ENCODE measurements around the gene MAP4K4. TPM values are rescaled to one million over a fixed set of nuclear protein-coding genes. Genes with fewer than 3 reads are reported as not detected.
A peak's percentile ranks its signal among the peaks of the same experiment; 100 is the strongest.

MAP4K4 gene
- total RNA-seq, 1 experiment from 2014 or later, result 58.7 TPM

DNA sequence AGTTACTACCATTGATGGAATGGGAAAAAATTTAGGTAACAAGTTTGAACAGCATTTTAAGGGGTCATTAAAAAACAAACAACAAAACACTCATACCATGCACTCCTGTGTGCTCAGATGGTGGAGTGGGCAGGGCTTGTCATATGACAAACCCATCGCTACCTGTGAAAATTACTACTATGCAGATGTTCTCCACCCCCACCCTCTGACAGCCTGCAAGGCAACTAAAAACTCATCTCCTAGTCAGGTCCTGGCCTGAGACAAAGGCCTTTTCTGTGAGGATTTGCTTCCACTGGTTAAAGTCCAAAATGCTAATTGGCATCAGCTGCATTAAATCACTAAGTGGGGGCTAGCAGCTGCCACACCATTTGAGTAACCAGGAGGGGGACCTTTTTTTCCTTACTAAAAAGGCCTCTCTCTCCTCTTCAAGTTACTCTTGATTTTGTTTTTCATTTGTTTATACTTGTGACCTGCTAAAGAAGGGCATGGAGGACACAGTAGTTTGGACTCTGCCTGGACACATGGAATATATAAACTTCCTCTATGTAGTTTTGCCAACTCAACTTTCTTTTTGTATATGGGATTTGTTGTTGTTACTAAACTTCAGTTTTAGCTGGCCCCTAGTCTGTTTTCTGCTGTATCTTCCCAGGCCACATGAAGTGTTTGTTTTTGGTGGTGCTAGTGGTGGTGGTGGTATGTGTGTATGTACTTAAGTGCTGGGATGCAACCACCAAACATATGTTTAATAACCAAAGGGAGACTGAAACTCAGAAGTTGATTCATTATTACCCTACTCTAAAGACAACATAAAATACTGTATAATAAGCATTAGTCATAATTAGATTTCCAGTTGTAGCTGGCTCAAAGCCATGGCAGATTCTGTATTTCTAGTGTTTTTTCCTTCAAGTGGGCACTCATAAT lies 121.3 kb downstream of the MAP4K4 start:
- no peaks in the 10 kb centered on the region for H3K27me3 ChIP-seq (ENCODE audit: control insufficient read depth, insufficient read depth, low read length)
- no peak overlapping the region for H3K4me3 ChIP-seq (ENCODE audit: insufficient read depth, low read depth, low read length)
- no peak for DNase-seq
- no peaks in the 10 kb centered on the region for H3K36me3 ChIP-seq (replicated peaks; ENCODE audit: control insufficient read depth, insufficient read depth, low read length)

DNA sequence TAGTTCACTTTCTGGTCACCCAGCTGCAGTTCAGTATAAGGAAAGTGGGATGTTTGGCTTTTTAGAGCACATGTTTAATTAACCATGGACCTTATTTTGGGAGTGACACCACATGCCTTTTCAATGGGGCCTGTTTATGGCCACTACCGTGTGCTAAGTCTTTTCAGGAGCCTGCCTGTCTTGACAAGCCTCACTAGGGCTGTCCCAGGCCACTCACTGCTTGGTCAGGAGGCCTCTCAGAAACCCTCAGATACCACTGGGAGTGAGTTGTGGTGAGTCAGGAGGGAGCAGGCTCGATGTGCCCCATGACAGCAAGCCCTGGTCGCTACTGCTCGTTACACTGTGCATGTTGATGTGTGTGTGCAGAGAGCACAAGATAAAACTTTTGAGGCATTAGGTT lies 123.0 kb downstream of the MAP4K4 start:
- no peaks in the 10 kb centered on the region for H3K27me3 ChIP-seq (ENCODE audit: control insufficient read depth, insufficient read depth, low read length)

DNA sequence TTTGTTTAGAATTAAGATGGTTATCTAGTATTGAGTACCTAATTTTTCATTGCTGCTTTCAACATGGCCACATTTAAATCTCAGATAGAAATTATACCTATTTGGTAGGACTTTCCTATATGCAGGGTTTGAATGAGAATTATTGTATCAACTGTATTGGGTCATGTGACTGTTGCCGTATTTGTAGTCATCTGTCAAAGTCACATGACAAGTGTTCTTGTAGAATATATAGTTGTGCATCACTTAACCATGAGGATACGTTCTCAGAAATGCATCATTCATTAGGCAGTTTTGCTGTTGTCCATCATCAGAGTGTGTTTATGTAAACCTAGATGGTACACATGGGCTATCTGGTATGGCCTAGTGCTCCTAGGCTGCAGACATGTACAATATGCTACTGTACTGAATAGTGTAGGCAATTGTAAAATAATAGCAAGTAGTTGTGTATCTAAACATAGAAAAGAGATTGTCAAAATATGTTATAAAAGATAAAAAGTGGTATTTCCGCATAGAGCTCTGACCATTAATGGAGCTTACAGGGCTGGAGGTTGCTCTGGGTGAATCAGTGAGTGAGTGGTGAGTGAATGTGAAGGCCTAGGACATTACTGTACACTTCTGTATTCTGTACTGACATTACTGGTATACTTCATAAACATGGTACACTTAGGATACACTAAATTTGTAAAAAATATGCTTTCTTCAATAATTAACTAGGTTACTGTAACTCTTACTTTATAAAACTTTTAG lies 123.7 kb downstream of the MAP4K4 start:
- Histone ChIP-seq H3K4me3 (ENCODE audit: insufficient read depth, low read depth, low read length) (no peak overlapping the region), H3K27me3 (ENCODE audit: control insufficient read depth, insufficient read depth, low read length) (no peaks in the 10 kb centered on the region), H3K36me3 (replicated peaks; ENCODE audit: control insufficient read depth, insufficient read depth, low read length) (peaks cover 2% of the 10 kb centered on the region; the same call in 1 of the 2 replicates)
- no peak for DNase-seq

More for the DNA sequence above, 123.0 kb downstream of the MAP4K4 start:
- no peak for DNase-seq
- Histone ChIP-seq H3K36me3 (replicated peaks; ENCODE audit: control insufficient read depth, insufficient read depth, low read length) (no peaks in the 10 kb centered on the region), H3K4me3 (ENCODE audit: insufficient read depth, low read depth, low read length) (no peak overlapping the region)

DNA sequence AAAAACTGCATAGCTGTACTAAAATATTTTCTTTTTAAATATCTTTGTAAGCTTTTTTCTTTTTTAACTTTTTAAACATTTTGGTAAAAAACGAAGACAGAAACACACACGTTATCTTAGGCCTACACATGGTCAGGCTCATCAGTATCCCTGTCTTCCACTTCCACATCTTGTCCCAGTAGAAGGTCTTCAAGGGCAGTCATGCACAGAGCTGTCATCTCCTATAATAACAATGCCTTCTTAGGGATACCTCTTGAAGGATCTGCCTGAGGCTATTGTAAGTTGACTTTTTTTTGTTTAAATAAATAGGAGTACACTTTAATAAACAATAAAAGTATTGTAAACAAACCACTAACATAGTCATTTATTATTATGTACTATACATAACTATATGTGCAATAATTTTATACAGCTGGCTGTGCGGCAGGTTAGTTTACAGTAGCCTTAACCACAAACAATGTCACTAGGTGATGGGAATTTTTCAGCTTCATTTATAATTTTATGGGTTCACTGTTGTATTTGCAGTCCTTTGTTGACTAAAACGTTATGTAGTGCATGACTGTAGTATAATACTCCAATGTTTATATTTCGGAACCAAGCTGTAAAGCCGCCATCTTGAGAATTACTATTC lies 124.4 kb downstream of the MAP4K4 start:
- H3K27me3 ChIP-seq (ENCODE audit: control insufficient read depth, insufficient read depth, low read length), result no peaks in the 10 kb centered on the region
- DNase-seq, result no peak
- no peak overlapping the region for H3K4me3 ChIP-seq (ENCODE audit: insufficient read depth, low read depth, low read length)
- H3K36me3 ChIP-seq (replicated peaks; ENCODE audit: control insufficient read depth, insufficient read depth, low read length), result peaks cover 3% of the 10 kb centered on the region; the same call in 1 of the 2 replicates

DNA sequence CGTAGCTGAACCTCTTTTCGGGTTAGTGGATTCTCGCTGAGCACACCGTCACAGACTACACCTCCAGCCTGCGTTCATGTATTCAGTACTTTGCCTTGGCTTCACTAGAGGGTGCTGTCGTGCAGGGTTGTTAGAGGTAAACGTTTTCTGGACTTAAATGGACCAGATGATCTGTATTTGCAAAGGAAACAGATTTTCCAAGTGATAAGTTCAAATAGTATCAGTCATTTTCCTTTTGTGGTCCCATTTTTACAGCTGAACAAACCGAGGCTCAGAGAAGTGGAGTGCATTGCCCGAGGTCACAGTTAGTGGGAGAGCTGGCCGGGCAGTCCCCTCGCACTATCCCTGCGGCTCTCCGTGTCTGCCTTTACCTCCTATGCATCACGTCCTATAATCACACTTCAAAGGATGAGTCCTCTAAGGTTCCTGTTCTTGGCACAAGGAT lies 125.9 kb downstream of the MAP4K4 start:
- Histone ChIP-seq H3K4me3 (ENCODE audit: insufficient read depth, low read depth, low read length) (no peak overlapping the region), H3K27me3 (ENCODE audit: control insufficient read depth, insufficient read depth, low read length) (no peaks in the 10 kb centered on the region), H3K36me3 (replicated peaks; ENCODE audit: control insufficient read depth, insufficient read depth, low read length) (peaks cover 5% of the 10 kb centered on the region; the same call in 1 of the 2 replicates)
- peak; percentile 37 for DNase-seq

DNA sequence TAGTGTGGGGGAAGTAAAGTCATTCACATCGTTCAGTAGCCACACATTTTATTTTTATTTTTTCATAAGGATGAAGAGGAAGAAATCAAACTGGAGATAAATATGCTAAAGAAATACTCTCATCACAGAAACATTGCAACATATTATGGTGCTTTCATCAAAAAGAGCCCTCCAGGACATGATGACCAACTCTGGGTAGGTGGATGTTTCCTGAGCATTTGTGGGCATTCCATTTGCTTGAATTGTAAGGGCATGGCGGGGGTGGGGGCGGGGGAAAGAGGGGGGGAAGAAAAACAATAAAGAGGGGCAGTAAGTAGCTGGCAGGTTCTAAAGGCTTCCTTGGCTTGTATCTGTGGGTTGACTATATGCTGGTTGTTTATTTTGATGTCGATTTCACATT lies 126.4 kb downstream of the MAP4K4 start:
- Histone ChIP-seq H3K36me3 (replicated peaks; ENCODE audit: control insufficient read depth, insufficient read depth, low read length) (peaks cover 6% of the 10 kb centered on the region; the same call in 1 of the 2 replicates), H3K27me3 (ENCODE audit: control insufficient read depth, insufficient read depth, low read length) (no peaks in the 10 kb centered on the region), H3K4me3 (ENCODE audit: insufficient read depth, low read depth, low read length) (no peak overlapping the region)
- DNase-seq, result no peak

DNA sequence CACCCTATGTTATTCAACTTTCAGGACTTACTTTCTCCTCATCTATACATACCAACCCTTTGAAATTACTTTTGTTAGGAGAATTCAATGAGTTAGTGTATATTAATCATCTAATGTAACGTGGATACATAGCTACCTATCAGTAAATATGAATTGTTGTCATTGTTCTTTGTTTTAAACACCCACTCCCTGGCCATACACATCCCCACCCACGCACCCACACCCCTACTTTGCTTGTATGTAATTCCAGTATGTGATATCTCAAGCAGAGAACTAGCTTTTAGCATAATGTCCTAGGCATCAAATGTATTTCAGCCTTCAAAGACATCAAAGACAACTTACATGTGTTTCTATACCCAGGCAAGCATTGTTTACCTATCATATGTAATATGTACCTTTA lies 129.2 kb downstream of the MAP4K4 start:
- Histone ChIP-seq H3K27me3 (ENCODE audit: control insufficient read depth, insufficient read depth, low read length) (no peaks in the 10 kb centered on the region), H3K36me3 (replicated peaks; ENCODE audit: control insufficient read depth, insufficient read depth, low read length) (peaks cover 11% of the 10 kb centered on the region), H3K4me3 (ENCODE audit: insufficient read depth, low read depth, low read length) (no peak overlapping the region)
- no peak for DNase-seq

DNA sequence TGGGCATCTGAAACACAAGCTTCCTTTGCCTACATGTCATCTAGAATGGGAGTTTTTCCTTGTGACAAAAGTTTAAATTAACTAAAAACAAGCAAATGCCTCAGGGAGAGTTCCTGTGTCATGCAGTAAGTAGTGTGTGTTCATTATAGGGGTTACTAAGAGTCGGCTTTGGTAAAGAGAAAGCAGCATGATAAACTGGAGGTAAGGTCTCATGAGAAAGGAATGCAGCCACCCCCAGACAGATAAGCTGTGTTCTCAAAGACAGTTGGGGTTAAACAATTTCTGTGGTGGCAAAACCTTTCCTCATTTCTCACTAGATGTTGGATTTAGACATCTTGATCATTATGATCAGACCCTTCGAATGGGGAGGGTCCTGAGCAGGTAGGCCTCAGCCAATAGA lies 129.7 kb downstream of the MAP4K4 start:
- peaks cover 13% of the 10 kb centered on the region for H3K36me3 ChIP-seq (replicated peaks; ENCODE audit: control insufficient read depth, insufficient read depth, low read length)
- no peak overlapping the region for H3K4me3 ChIP-seq (ENCODE audit: insufficient read depth, low read depth, low read length)
- no peaks in the 10 kb centered on the region for H3K27me3 ChIP-seq (ENCODE audit: control insufficient read depth, insufficient read depth, low read length)
- DNase-seq, result no peak

- H3K36me3 ChIP-seq (replicated peaks; ENCODE audit: control insufficient read depth, insufficient read depth, low read length), result peaks cover 13% of the 10 kb centered on the region
- no peak overlapping the region for H3K4me3 ChIP-seq (ENCODE audit: insufficient read depth, low read depth, low read length)
- no peak for DNase-seq
- H3K27me3 ChIP-seq (ENCODE audit: control insufficient read depth, insufficient read depth, low read length), result no peaks in the 10 kb centered on the region
Observed at GRCh38 chr2:101828257-101828656, 130.8 kb downstream of the MAP4K4 start.

GRCh38 chr2:101828673-101829334 lies 131.3 kb downstream of the MAP4K4 start:
- no peak for DNase-seq
- H3K27me3 ChIP-seq (ENCODE audit: control insufficient read depth, insufficient read depth, low read length), result no peaks in the 10 kb centered on the region
- no peak overlapping the region for H3K4me3 ChIP-seq (ENCODE audit: insufficient read depth, low read depth, low read length)
- peaks cover 13% of the 10 kb centered on the region for H3K36me3 ChIP-seq (replicated peaks; ENCODE audit: control insufficient read depth, insufficient read depth, low read length)

DNA sequence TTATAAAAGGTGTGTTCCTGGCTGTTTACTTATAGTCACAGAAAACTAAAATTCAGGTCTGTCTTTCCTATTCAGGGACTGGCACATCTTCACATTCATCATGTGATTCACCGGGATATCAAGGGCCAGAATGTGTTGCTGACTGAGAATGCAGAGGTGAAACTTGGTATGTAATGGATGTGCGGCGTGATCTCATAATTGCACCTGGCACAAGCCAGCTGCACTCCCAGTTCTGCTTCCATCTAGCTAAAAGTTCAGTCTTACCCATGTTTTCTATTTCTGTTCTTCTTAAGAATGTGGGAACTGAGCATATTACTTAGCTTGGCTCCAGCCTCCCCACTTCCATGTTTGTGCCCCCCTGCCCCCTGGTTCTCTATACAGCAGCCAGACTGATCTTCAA lies 131.9 kb downstream of the MAP4K4 start:
- DNase-seq, result no peak
- H3K27me3 ChIP-seq (ENCODE audit: control insufficient read depth, insufficient read depth, low read length), result no peaks in the 10 kb centered on the region
- no peak overlapping the region for H3K4me3 ChIP-seq (ENCODE audit: insufficient read depth, low read depth, low read length)
- peaks cover 13% of the 10 kb centered on the region for H3K36me3 ChIP-seq (replicated peaks; ENCODE audit: control insufficient read depth, insufficient read depth, low read length)

GRCh38 chr2:101830146-101830545 lies 132.6 kb downstream of the MAP4K4 start:
- no peaks in the 10 kb centered on the region for H3K27me3 ChIP-seq (ENCODE audit: control insufficient read depth, insufficient read depth, low read length)
- no peak overlapping the region for H3K4me3 ChIP-seq (ENCODE audit: insufficient read depth, low read depth, low read length)
- no peak for DNase-seq
- peaks cover 13% of the 10 kb centered on the region for H3K36me3 ChIP-seq (replicated peaks; ENCODE audit: control insufficient read depth, insufficient read depth, low read length)

- Histone ChIP-seq H3K36me3 (replicated peaks; ENCODE audit: control insufficient read depth, insufficient read depth, low read length) (peaks cover 15% of the 10 kb centered on the region), H3K4me3 (ENCODE audit: insufficient read depth, low read depth, low read length) (no peak overlapping the region), H3K27me3 (ENCODE audit: control insufficient read depth, insufficient read depth, low read length) (no peaks in the 10 kb centered on the region)
- DNase-seq, result no peak
Observed at GRCh38 chr2:101830555-101830954, 133.0 kb downstream of the MAP4K4 start.

- H3K27me3 ChIP-seq (ENCODE audit: control insufficient read depth, insufficient read depth, low read length), result no peaks in the 10 kb centered on the region
- no peak overlapping the region for H3K4me3 ChIP-seq (ENCODE audit: insufficient read depth, low read depth, low read length)
- H3K36me3 ChIP-seq (replicated peaks; ENCODE audit: control insufficient read depth, insufficient read depth, low read length), result peaks cover 14% of the 10 kb centered on the region
- DNase-seq, result peak; percentile 43
Observed at GRCh38 chr2:101831351-101831865, 133.9 kb downstream of the MAP4K4 start.
